ENCODE data around the gene HES2. TPM values are rescaled to one million over a fixed set of nuclear protein-coding genes. Genes with fewer than 3 reads are reported as not detected.
"Not testable (repeated sequence)": the region's sequence is repeated elsewhere in the genome, so short reads cannot be mapped to it uniquely, and the experiment has no call there.

The HES2 gene
- total RNA-seq, 4 donors from 2014 or later = 10.5 to 38.8 (median 25.4) TPM

DNA sequence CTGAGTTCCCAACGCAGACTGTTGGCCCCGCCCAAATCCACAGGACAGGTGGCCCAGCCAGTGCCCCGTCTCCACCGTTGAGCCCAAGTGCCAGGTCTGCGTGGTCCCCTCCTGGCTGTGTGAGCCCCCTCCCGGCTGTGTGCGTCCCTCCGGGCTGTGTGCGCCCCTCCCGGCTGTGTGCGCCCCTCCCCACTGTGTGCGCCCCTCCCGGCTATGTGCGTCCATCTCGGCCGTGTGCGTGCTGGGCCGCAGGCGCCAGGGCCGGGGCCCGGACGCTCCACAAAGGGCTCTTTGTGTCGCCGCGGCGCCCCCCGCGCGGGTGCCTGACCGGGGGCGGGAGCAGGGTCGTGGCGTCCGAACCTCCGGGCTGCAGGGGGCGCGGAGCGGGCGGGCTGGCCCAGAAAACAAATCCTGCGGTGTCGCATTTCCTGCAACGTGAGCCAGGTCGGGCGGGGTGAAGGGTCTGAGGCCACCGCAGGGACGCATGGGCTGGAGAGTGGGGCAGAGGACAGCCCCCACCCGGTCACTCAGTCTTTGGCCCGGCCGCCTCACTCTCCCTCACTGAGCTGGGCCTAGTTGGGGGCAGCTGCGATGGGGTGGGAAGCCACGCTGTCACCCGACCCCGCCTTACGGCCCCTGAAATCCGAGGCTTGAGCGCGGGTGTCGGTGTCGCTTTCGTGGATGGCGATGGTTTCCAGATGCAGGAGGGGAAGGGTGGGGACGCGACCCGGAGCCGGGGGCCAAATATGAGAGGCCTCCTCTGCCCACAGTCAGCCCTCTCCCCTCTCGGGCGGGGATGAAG lies 27.5 kb upstream of the HES2 start:
- Histone ChIP-seq H3K27ac (peak overlapping the region in 3 of 4 donors; percentile 77 to 84 (median 81)), H3K36me3 (no peaks in the 10 kb centered on the region), H3K4me1 (peaks cover 10 to 54% (median 43%) of the 10 kb centered on the region in 4 donors), H3K9me3 (no peaks in the 10 kb centered on the region), H3K4me3 (peak overlapping the region in 3 of 4 donors; percentile 26 to 39 (median 27)), H3K27me3 (peaks cover 60% of the 10 kb centered on the region)
- intact Hi-C loops (cut with DNase I; ENCODE audit: low total_unique reads) (no loop called here), in situ Hi-C loops (cut with MboI; ENCODE audit: low pct_ligation_motif_present in 1 of 4, low pct_unique_long_range_greater_than_20kb in 1 of 4, low sequenced_read_pairs in 3 of 4) (no loop called here)
- 2% methylated on average over 29 of the region's 67 CpGs; no CpG with 5 or more reads in 1 of the 2 donors for WGBS, 2 donors (ENCODE audit: low coverage in 1 of 2)
- TF ChIP-seq, protein P1, sequence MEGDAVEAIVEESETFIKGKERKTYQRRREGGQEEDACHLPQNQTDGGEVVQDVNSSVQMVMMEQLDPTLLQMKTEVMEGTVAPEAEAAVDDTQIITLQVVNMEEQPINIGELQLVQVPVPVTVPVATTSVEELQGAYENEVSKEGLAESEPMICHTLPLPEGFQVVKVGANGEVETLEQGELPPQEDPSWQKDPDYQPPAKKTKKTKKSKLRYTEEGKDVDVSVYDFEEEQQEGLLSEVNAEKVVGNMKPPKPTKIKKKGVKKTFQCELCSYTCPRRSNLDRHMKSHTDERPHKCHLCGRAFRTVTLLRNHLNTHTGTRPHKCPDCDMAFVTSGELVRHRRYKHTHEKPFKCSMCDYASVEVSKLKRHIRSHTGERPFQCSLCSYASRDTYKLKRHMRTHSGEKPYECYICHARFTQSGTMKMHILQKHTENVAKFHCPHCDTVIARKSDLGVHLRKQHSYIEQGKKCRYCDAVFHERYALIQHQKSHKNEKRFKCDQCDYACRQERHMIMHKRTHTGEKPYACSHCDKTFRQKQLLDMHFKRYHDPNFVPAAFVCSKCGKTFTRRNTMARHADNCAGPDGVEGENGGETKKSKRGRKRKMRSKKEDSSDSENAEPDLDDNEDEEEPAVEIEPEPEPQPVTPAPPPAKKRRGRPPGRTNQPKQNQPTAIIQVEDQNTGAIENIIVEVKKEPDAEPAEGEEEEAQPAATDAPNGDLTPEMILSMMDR (IDR thresholded peaks at IDR 0.05) = no peak
- no peak for TF ChIP-seq POLR2A (IDR thresholded peaks at IDR 0.05)
- TF ChIP-seq POLR2AphosphoS5 (IDR thresholded peaks at IDR 0.05) = no peak
- no peak for TF ChIP-seq EP300 (IDR thresholded peaks at IDR 0.05; ENCODE audit: low read depth)
- DNase-seq = peak; percentile 52

DNA sequence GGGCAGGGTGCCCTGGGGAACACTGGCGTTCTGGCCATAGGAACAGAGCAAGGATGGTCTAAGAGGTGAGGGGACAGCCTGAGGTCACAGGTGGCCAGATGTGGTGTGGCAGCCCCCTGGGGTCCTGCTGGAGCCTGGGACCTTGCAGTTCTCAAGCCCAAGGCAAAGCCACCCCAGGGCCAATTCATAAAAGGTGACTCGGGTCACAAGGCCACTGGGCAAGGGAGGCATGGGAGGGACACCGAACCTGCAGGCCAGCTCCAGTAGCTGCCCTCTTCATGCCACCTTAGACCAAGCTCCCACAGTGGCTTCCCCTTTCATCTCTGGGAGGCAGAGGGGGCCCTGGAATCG lies 26.9 kb upstream of the HES2 start:
- Histone ChIP-seq H3K36me3 (no peaks in the 10 kb centered on the region), H3K27me3 (peaks cover 55% of the 10 kb centered on the region), H3K27ac (no peak overlapping the region), H3K9me3 (no peaks in the 10 kb centered on the region), H3K4me3 (peak overlapping the region in 1 of 4 donors; percentile 39), H3K4me1 (peaks cover 10 to 50% (median 42%) of the 10 kb centered on the region in 4 donors)
- no peak for DNase-seq
- 70% methylated on average over 4 of the region's 4 CpGs; no CpG with 5 or more reads in 1 of the 2 donors for WGBS, 2 donors (ENCODE audit: low coverage in 1 of 2)
- intact Hi-C loops (cut with DNase I; ENCODE audit: low total_unique reads) (no loop called here), in situ Hi-C loops (cut with MboI; ENCODE audit: low pct_ligation_motif_present in 1 of 4, low pct_unique_long_range_greater_than_20kb in 1 of 4, low sequenced_read_pairs in 3 of 4) (no loop called here)
- TF ChIP-seq POLR2AphosphoS5 (IDR thresholded peaks at IDR 0.05) (no peak), EP300 (IDR thresholded peaks at IDR 0.05; ENCODE audit: low read depth) (no peak), POLR2A (IDR thresholded peaks at IDR 0.05) (no peak)
- TF ChIP-seq, protein P1 (IDR thresholded peaks at IDR 0.05) = no peak

DNA sequence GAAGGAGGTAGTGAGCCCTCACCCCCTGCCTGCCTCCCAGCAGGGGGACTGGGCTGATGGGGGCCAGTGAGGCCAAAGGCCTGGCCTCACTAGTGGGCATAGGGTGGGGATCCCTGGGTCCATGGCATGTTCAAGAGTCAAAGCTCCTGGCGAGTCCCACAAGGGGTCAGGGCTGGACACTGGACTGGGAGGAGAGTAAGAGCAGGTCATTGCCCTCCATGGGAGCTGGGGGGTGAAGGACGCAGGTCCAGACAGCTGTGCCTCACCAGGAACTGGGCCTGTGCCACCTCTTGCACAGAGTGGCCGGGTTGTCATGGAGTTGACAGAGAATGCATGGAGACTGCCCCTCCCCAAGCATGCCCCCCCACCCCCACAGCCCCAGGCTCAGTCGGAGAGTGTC lies 26.2 kb upstream of the HES2 start:
- in situ Hi-C loops (cut with MboI; ENCODE audit: low pct_ligation_motif_present in 1 of 4, low pct_unique_long_range_greater_than_20kb in 1 of 4, low sequenced_read_pairs in 3 of 4); DNase-seq; H3K9me3 ChIP-seq; H3K27ac ChIP-seq; H3K36me3 ChIP-seq; H3K4me3 ChIP-seq; intact Hi-C loops (cut with DNase I; ENCODE audit: low total_unique reads): not testable (repeated sequence)
- peaks cover 52% of the 10 kb centered on the region for H3K27me3 ChIP-seq
- WGBS, 2 donors (ENCODE audit: low coverage in 1 of 2) = 65% methylated on average over 3 of the region's 4 CpGs; no CpG with 5 or more reads in 1 of the 2 donors
- peaks cover 10 to 44% (median 40%) of the 10 kb centered on the region in 4 donors for H3K4me1 ChIP-seq

DNA sequence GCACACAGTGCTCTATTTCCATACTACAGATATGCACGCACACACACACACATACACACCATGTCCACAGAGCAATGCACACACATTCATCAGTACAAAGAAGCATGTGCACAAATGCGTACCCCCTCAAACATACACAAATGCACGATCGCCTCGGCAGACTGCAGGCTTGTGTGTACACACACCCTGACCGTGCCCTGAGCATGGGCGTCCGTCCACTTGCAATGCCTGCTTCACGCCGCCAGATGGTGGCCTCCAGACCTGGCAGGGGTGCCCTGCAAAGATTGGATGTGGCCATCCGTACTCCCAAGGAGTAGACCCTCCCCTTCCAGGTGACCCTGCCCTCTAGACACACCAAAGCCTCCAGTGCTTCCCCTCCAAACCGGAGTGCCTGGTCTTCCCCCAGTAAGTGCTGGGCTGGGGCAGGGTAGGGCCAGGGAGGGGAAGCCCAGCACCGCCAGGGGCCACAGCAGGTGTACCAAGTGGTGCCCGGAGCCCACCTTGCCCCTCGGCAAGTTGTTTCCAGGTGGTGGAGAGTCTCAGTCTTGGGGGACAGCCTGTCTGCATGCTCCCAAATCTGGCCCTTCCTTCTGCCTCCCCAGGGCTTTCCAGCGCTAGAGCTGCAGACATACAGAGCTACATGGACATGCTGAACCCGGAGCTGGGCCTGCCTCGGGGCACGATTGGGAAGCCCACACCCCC lies 25.5 kb upstream of the HES2 start:
- DNase-seq = peak; percentile 74
- in situ Hi-C loops (cut with MboI; ENCODE audit: low pct_ligation_motif_present in 1 of 4, low pct_unique_long_range_greater_than_20kb in 1 of 4, low sequenced_read_pairs in 3 of 4) (no loop called here), intact Hi-C loops (cut with DNase I; ENCODE audit: low total_unique reads) (no loop called here)
- no peak overlapping the region for H3K27ac ChIP-seq
- no peaks in the 10 kb centered on the region for H3K36me3 ChIP-seq
- H3K27me3 ChIP-seq = peaks cover 52% of the 10 kb centered on the region
- no peaks in the 10 kb centered on the region for H3K9me3 ChIP-seq
- 39% methylated on average over 19 of the region's 19 CpGs; no CpG with 5 or more reads in 1 of the 2 donors for WGBS, 2 donors (ENCODE audit: low coverage in 1 of 2)
- no peak for TF ChIP-seq EP300 (IDR thresholded peaks at IDR 0.05; ENCODE audit: low read depth)
- TF ChIP-seq, protein P1 (IDR thresholded peaks at IDR 0.05) = peak; percentile 50 to 83 (median 65)
- peaks cover 10 to 44% (median 41%) of the 10 kb centered on the region in 4 donors for H3K4me1 ChIP-seq
- no peak overlapping the region for H3K4me3 ChIP-seq

Measured in transverse colon (tissue), 4 donors.